GM23338 (cell line): ENCODE data around the gene UTP3. TPM values are rescaled to one million over a fixed set of nuclear protein-coding genes. Genes with fewer than 3 reads are reported as not detected.
A peak's percentile ranks its signal among the peaks of the same experiment; 100 is the strongest.

Experiments used
- ATAC-seq: fragments of 200-7000 bp; cut with Tn5 transposase; 3 replicates; pipeline ENCODE4 v1.9.1; 2020
- DNase-seq: peaks from one replicate; pipeline ENCODE4 v3.0.0-alpha.2; 2015; ENCODE audit warnings: low spot score
- H2AFZ ChIP-seq: fragments of 200-600 bp; sonication (generic); 2 replicates; pipeline ENCODE4 v1.8.0; 2016; ENCODE audit warnings: antibody characterized with exemption, mild to moderate bottlenecking, moderate library complexity
- H3F3A ChIP-seq: fragments of 200-600 bp; sonication (generic); replicated peaks from 2 replicates; pipeline ENCODE4 v1.8.0; 2017; ENCODE audit warnings: antibody characterized with exemption, mixed run types, low read depth
- H3K27ac ChIP-seq: fragments of 200-600 bp; sonication (generic); 2 replicates; pipeline ENCODE4 v1.6.1; 2016; ENCODE audit warnings: low read depth
- H3K27me3 ChIP-seq: fragments of 200-600 bp; sonication (generic); 2 replicates; pipeline ENCODE4 v1.8.0; 2016; ENCODE audit warnings: mild to moderate bottlenecking, mixed run types, moderate library complexity; ENCODE audit not compliant: insufficient read depth
- H3K36me3 ChIP-seq: fragments of 200-600 bp; sonication (generic); 2 replicates; pipeline ENCODE4 v1.8.0; 2016; ENCODE audit warnings: mild to moderate bottlenecking; ENCODE audit not compliant: insufficient read depth
- H3K4me1 ChIP-seq: fragments of 200-600 bp; sonication (generic); 2 replicates; pipeline ENCODE4 v1.8.0; 2016; ENCODE audit warnings: mild to moderate bottlenecking, moderate library complexity; ENCODE audit not compliant: insufficient read depth
- H3K4me2 ChIP-seq: fragments of 200-600 bp; sonication (generic); 2 replicates; pipeline ENCODE4 v1.7.1; 2017; ENCODE audit warnings: mixed run types
- H3K4me3 ChIP-seq: fragments of 200-600 bp; sonication (generic); 2 replicates; pipeline ENCODE4 v1.6.1; 2016; ENCODE audit warnings: mixed run types
- H3K79me2 ChIP-seq: fragments of 200-600 bp; sonication (generic); replicated peaks from 2 replicates; pipeline ENCODE4 v1.8.0; 2017; ENCODE audit warnings: mild to moderate bottlenecking; ENCODE audit not compliant: insufficient read depth
- H3K9me2 ChIP-seq: fragments of 200-600 bp; sonication (generic); 2 replicates; pipeline ENCODE4 v1.8.0; 2017; ENCODE audit not compliant: insufficient read depth
- H4K20me1 ChIP-seq: fragments of 200-600 bp; sonication (generic); replicated peaks from 2 replicates; pipeline ENCODE4 v1.8.0; 2017; ENCODE audit warnings: mild to moderate bottlenecking; ENCODE audit not compliant: insufficient read depth
- H3K27ac Mint-ChIP-seq: 2 replicates; pipeline ENCODE4 v1.8.0; 2020; ENCODE audit warnings: inconsistent platforms, mild to moderate bottlenecking, moderate library complexity, mixed read lengths
- H3K27me3 Mint-ChIP-seq: 3 replicates; pipeline ENCODE4 v1.8.0; 2022; ENCODE audit warnings: low read depth, mild to moderate bottlenecking, moderate library complexity, mixed read lengths, inconsistent platforms; ENCODE audit not compliant: insufficient read depth, poor library complexity
- H3K36me3 Mint-ChIP-seq: 3 replicates; pipeline ENCODE4 v1.8.0; 2021; ENCODE audit warnings: low read depth, mild to moderate bottlenecking, inconsistent platforms, moderate library complexity, mixed read lengths
- H3K4me1 Mint-ChIP-seq: 3 replicates; pipeline ENCODE4 v1.8.0; 2020; ENCODE audit warnings: mild to moderate bottlenecking, inconsistent platforms, mixed read lengths
- H3K4me3 Mint-ChIP-seq: 3 replicates; pipeline ENCODE4 v1.8.0; 2021; ENCODE audit warnings: moderate library complexity, mild to moderate bottlenecking, inconsistent platforms, mixed read lengths
- H3K9me3 Mint-ChIP-seq: 3 replicates; pipeline ENCODE4 v1.8.0; 2020; ENCODE audit warnings: moderate library complexity, mild to moderate bottlenecking, inconsistent platforms, mixed read lengths
- EZH2 ChIP-seq: fragments of 200-600 bp; sonication (generic); IDR thresholded peaks from one replicate; pipeline ENCODE4 v1.8.0; 2017; ENCODE audit warnings: antibody characterized with exemption, mild to moderate bottlenecking, low read depth; ENCODE audit not compliant: unreplicated experiment
- EZH2phosphoT487 ChIP-seq: fragments of 200-600 bp; sonication (generic); IDR thresholded peaks from one replicate; pipeline ENCODE4 v1.8.1; 2018; ENCODE audit warnings: antibody characterized with exemption; ENCODE audit not compliant: unreplicated experiment
- JUNB ChIP-seq: IDR thresholded peaks from one replicate; pipeline ENCODE4 v1.6.1; 2016; ENCODE audit warnings: antibody characterized with exemption; ENCODE audit not compliant: unreplicated experiment
- POLR2AphosphoS5 ChIP-seq: IDR thresholded peaks from 2 replicates; pipeline ENCODE4 v1.6.1; 2016; ENCODE audit warnings: antibody characterized with exemption, low read depth
- REST ChIP-seq: IDR thresholded peaks from one replicate; pipeline ENCODE4 v1.6.1; 2018; ENCODE audit warnings: antibody characterized with exemption; ENCODE audit not compliant: unreplicated experiment
- STAT1 ChIP-seq: IDR thresholded peaks from one replicate; pipeline ENCODE4 v1.6.1; 2016; ENCODE audit warnings: antibody characterized with exemption; ENCODE audit not compliant: unreplicated experiment
- ZNF331 ChIP-seq: fragments of 250-450 bp; sonication (Bioruptor Pico); IDR thresholded peaks from 2 replicates; pipeline ENCODE4 v1.5.0; 2020; ENCODE audit warnings: low read depth, mild to moderate bottlenecking, moderate library complexity
- ZNF462 ChIP-seq: fragments of 250-450 bp; sonication (Bioruptor Pico); IDR thresholded peaks from 2 replicates; pipeline ENCODE4 v1.5.0; 2020; ENCODE audit warnings: mild to moderate bottlenecking, moderate library complexity
- polyA plus RNA-seq: library from polyadenylated mRNA; unstranded; fragments of >200 nt; fragmentation: Nextera tagmentation; extraction: Ambion mirVana; gene quantifications from 2 replicates; pipeline ENCODE4 v1.2.1, GENCODE V29; 2016
- total RNA-seq: library from RNA; depleted of rRNA; stranded (reverse); fragments of >200 nt; shearing (Covaris generic); gene quantifications from 2 replicates; pipeline ENCODE4 v1.2.3, GENCODE V29; 2014

UTP3 gene
- total and polyA plus RNA-seq, 2 experiments from 2014 or later: 36.9 to 44.3 TPM

GRCh38 chr4:70739496-70740337 is 51.4 kb downstream of the UTP3 start:
- H3F3A ChIP-seq: no peaks in the 10 kb centered on the region
- peaks cover 13% of the 10 kb centered on the region; the same call in 1 of the 2 replicates for H3K79me2 ChIP-seq
- no peaks in the 10 kb centered on the region for H3K9me3 Mint-ChIP-seq
- no peaks in the 10 kb centered on the region for H3K9me2 ChIP-seq
- peak; percentile 21 for DNase-seq
- no peaks in the 10 kb centered on the region for H3K36me3 ChIP-seq
- peaks cover 14% of the 10 kb centered on the region; the same call in 2 of the 3 replicates for H3K4me1 Mint-ChIP-seq
- H3K27me3 ChIP-seq: no peaks in the 10 kb centered on the region
- no peak overlapping the region for H3K4me2 ChIP-seq
- no peak for TF ChIP-seq EZH2
- TF ChIP-seq POLR2AphosphoS5: no peak
- no peak for TF ChIP-seq REST
- no peak for TF ChIP-seq ZNF331
- TF ChIP-seq STAT1: no peak
- TF ChIP-seq EZH2phosphoT487: no peak
- no peak for TF ChIP-seq JUNB
- TF ChIP-seq ZNF462 (CRISPR knock-in tag): no peak
- H3K4me1 ChIP-seq: peaks cover 18% of the 10 kb centered on the region
- no peak overlapping the region for H2AFZ ChIP-seq
- H3K36me3 Mint-ChIP-seq: no peaks in the 10 kb centered on the region
- no peaks in the 10 kb centered on the region for H3K27me3 Mint-ChIP-seq
- H3K27ac Mint-ChIP-seq: no peak overlapping the region
- H4K20me1 ChIP-seq: peaks cover 5% of the 10 kb centered on the region; the same call in 1 of the 2 replicates
- peak; percentile 44 for ATAC-seq
- H3K4me3 Mint-ChIP-seq: no peak overlapping the region
- H3K4me3 ChIP-seq: no peak overlapping the region
- H3K27ac ChIP-seq: 0 out of 2 replicates have a peak overlapping the region, but pooled peaks have one; percentile 11
